MCF 10A (cell line): ENCODE measurements around the gene C4BPA. TPM values are rescaled to one million over a fixed set of nuclear protein-coding genes. Genes with fewer than 3 reads are reported as not detected.

Experiments
- BruUV-seq: library from RNA; stranded (reverse); fragments of 400-500 nt; replicated peaks from 2 replicates; lab custom pipeline; 2021; lab: Mats Ljungman, UMichigan
- CTCF ChIA-PET: fragments of 300-600 bp; sonication (Branson Sonifier 250); formaldehyde crosslinking; extraction: SDS; loops from one replicate; lab custom pipeline; 2021; ENCODE audit warnings: antibody characterized with exemption, inconsistent platforms; lab: Yijun Ruan, JAX
- POLR2A ChIA-PET: fragments of 300-600, 350-650 bp; sonication (Branson Sonifier 250); formaldehyde crosslinking; extraction: SDS; loops from one replicate; lab custom pipeline; 2020; ENCODE audit warnings: antibody characterized with exemption, inconsistent platforms; lab: Yijun Ruan, JAX
- DNase-seq: peaks from one replicate; pipeline ENCODE4 v3.0.0-alpha.2; 2018; ENCODE audit not compliant: unreplicated experiment
- H3K27ac Mint-ChIP-seq: one replicate; pipeline ENCODE4 v1.8.0; 2022; ENCODE audit warnings: mild to moderate bottlenecking, low read depth, mixed read lengths; ENCODE audit not compliant: unreplicated experiment
- H3K27me3 Mint-ChIP-seq: one replicate; pipeline ENCODE4 v1.8.0; 2022; ENCODE audit warnings: mixed read lengths; ENCODE audit not compliant: insufficient read depth, unreplicated experiment
- H3K36me3 Mint-ChIP-seq: one replicate; pipeline ENCODE4 v1.8.0; 2022; ENCODE audit warnings: mild to moderate bottlenecking, moderate library complexity, mixed read lengths; ENCODE audit not compliant: insufficient read depth, unreplicated experiment
- H3K4me1 Mint-ChIP-seq: one replicate; pipeline ENCODE4 v1.8.0; 2022; ENCODE audit warnings: mixed read lengths; ENCODE audit not compliant: insufficient read depth, unreplicated experiment
- H3K4me3 Mint-ChIP-seq: one replicate; pipeline ENCODE4 v1.8.0; 2022; ENCODE audit warnings: mild to moderate bottlenecking, moderate library complexity, mixed read lengths; ENCODE audit not compliant: unreplicated experiment
- H3K9me3 Mint-ChIP-seq: one replicate; pipeline ENCODE4 v1.8.0; 2022; ENCODE audit warnings: mixed read lengths; ENCODE audit not compliant: unreplicated experiment
- CTCF ChIP-seq: fragments of 200-600 bp; IDR thresholded peaks from one replicate; pipeline ENCODE4 v1.8.0; 2022; ENCODE audit warnings: antibody characterized with exemption, mild to moderate bottlenecking; ENCODE audit not compliant: unreplicated experiment
- intact Hi-C: fragments of 100-400 bp; cut with micrococcal nuclease; formaldehyde crosslinking; loops from 2 replicates; pipeline ENCODE4 v1.14.1; 2022
- total RNA-seq: library from RNA; stranded (reverse); gene quantifications from 2 replicates; pipeline ENCODE4 v1.2.3, GENCODE V29; 2022

C4BPA gene
- total RNA-seq, 1 experiment from 2014 or later, result not detected

GRCh38 chr1:207139616-207140015 lies 35.6 kb downstream of the C4BPA start:
- DNase-seq, result no peak
- H3K4me1 Mint-ChIP-seq, result peaks cover 5% of the 10 kb centered on the region
- no peaks in the 10 kb centered on the region for H3K9me3 Mint-ChIP-seq
- BruUV-seq, result no TSS peak
- no peaks in the 10 kb centered on the region for H3K36me3 Mint-ChIP-seq
- no peaks in the 10 kb centered on the region for H3K27me3 Mint-ChIP-seq
- intact Hi-C loops, result no loop called here
- no peak overlapping the region for H3K4me3 Mint-ChIP-seq
- CTCF ChIA-PET, result interaction anchor here (0.7 to 0.9 kb wide), 2 partner anchors 25 to 66 kb away, joined by 4 read pairs; no protein-coding TSS in a partner anchor
- H3K27ac Mint-ChIP-seq, result no peak overlapping the region
- POLR2A ChIA-PET, result interaction anchor here (0.6 to 1.1 kb wide), 3 partner anchors 10 to 124 kb away, joined by 3 to 4 read pairs (median 3); no protein-coding TSS in a partner anchor
- no peak for TF ChIP-seq CTCF

- Mint-ChIP-seq H3K36me3 (no peaks in the 10 kb centered on the region), H3K9me3 (no peaks in the 10 kb centered on the region), H3K4me3 (no peak overlapping the region), H3K27me3 (no peaks in the 10 kb centered on the region), H3K27ac (no peak overlapping the region), H3K4me1 (peaks cover 5% of the 10 kb centered on the region)
- intact Hi-C loops, result no loop called here
- no TSS peak for BruUV-seq
- POLR2A ChIA-PET, result interaction anchor here (0.6 to 1.2 kb wide), 4 partner anchors 9 to 123 kb away, joined by 3 to 4 read pairs (median 3); no protein-coding TSS in a partner anchor
- peak; percentile 35 for DNase-seq
- CTCF ChIA-PET, result interaction anchor here (0.6 to 1.5 kb wide), 5 partner anchors 26 to 449 kb away, joined by 3 to 4 read pairs (median 4); no protein-coding TSS in a partner anchor
- no peak for TF ChIP-seq CTCF
Observed at GRCh38 chr1:207140536-207140935, 36.5 kb downstream of the C4BPA start.

GRCh38 chr1:207145401-207146058 lies 41.5 kb downstream of the C4BPA start:
- no peak overlapping the region for H3K4me3 Mint-ChIP-seq
- H3K27ac Mint-ChIP-seq, result no peak overlapping the region
- no peaks in the 10 kb centered on the region for H3K36me3 Mint-ChIP-seq
- no peaks in the 10 kb centered on the region for H3K9me3 Mint-ChIP-seq
- intact Hi-C loops, result no loop called here
- DNase-seq, result no peak
- H3K27me3 Mint-ChIP-seq, result no peaks in the 10 kb centered on the region
- POLR2A ChIA-PET, result no interaction called here
- no peak for TF ChIP-seq CTCF
- H3K4me1 Mint-ChIP-seq, result peaks cover 3% of the 10 kb centered on the region
- CTCF ChIA-PET, result no interaction called here
- BruUV-seq, result no TSS peak

- ChIA-PET CTCF (interaction anchor here (0.6 kb wide), 1 partner anchor 45 kb away, joined by 3 read pairs; no protein-coding TSS in a partner anchor), POLR2A (interaction anchor here (0.6 kb wide), 2 partner anchors 92 to 173 kb away, joined by 3 to 4 read pairs; no protein-coding TSS in a partner anchor)
- intact Hi-C loops, result no loop called here
- Mint-ChIP-seq H3K4me3 (no peak overlapping the region), H3K27me3 (peaks cover 7% of the 10 kb centered on the region), H3K27ac (no peak overlapping the region), H3K9me3 (no peaks in the 10 kb centered on the region), H3K36me3 (no peaks in the 10 kb centered on the region), H3K4me1 (no peaks in the 10 kb centered on the region)
- BruUV-seq, result no TSS peak
- DNase-seq, result no peak
- TF ChIP-seq CTCF, result no peak
Observed at GRCh38 chr1:207151920-207152319, 47.9 kb downstream of the C4BPA start.
